BJ (cell line): Measurements from ENCODE around the gene ZFYVE21. TPM values are rescaled to one million over a fixed set of nuclear protein-coding genes. Genes with fewer than 3 reads are reported as not detected.

Source experiments
- CTCF ChIA-PET: fragments of 350-600 bp; formaldehyde crosslinking; extraction: SDS; loops from one replicate; lab custom pipeline; 2021; ENCODE audit warnings: antibody characterized with exemption, inconsistent platforms; lab: Yijun Ruan, JAX
- POLR2A ChIA-PET: fragments of 300-600 bp; sonication (Branson Sonifier 250); formaldehyde crosslinking; extraction: SDS; loops from one replicate; lab custom pipeline; 2021; ENCODE audit warnings: antibody characterized with exemption; lab: Charles Lee
- DNase-seq: peaks from one replicate; pipeline ENCODE4 v3.0.0-alpha.2; 2011; ENCODE audit warnings: low read depth
- H3K27me3 ChIP-seq: 2 replicates; pipeline ENCODE4 v1.6.0; 2011; ENCODE audit warnings: low read length; ENCODE audit not compliant: control insufficient read depth, insufficient read depth
- H3K36me3 ChIP-seq: 2 replicates; pipeline ENCODE4 v1.5.1; 2011; ENCODE audit warnings: low read length; ENCODE audit not compliant: control insufficient read depth, insufficient read depth
- H3K4me3 ChIP-seq: 2 replicates; pipeline ENCODE4 v1.5.1; 2011; ENCODE audit warnings: low read depth, mild to moderate bottlenecking, control low read depth, low read length
- polyA plus RNA-seq: library from polyadenylated mRNA; depleted of rRNA; stranded (reverse); fragments of >200 nt; gene quantifications from 2 replicates; pipeline ENCODE4 v1.2.3, GENCODE V29; 2011
- TF ChIP-seq, protein P1 (sequence below): IDR thresholded peaks from 2 replicates; pipeline ENCODE4 v1.5.1; 2011; ENCODE audit warnings: low read depth, mild to moderate bottlenecking, control low read depth, inconsistent platforms, low read length, moderate library complexity; ENCODE audit not compliant: insufficient read depth

The ZFYVE21 gene
- polyA plus RNA-seq, 1 experiment: 84.0 TPM

DNA sequence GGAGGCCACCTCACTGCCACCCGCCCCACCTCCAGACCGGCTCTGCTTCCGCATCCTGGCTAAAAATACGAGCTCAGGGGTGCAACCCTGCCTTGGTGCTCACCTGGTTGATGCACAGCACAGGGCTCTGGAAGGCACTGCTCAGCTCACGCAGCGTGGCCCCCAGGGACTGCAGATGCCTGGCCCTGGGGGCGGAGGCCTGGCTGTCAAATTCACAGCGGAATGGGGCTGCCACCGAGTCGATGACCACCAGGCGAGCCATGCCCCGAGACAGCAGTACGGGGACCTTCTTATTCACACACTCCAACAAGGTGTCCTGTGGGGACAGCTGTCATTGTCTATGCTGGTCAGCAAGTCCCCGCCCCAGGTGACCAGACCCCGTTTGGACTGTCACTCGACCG, 16.3 kb upstream of the ZFYVE21 start:
- POLR2A ChIA-PET: no interaction called here
- CTCF ChIA-PET: no interaction called here
- TF ChIP-seq, protein P1, sequence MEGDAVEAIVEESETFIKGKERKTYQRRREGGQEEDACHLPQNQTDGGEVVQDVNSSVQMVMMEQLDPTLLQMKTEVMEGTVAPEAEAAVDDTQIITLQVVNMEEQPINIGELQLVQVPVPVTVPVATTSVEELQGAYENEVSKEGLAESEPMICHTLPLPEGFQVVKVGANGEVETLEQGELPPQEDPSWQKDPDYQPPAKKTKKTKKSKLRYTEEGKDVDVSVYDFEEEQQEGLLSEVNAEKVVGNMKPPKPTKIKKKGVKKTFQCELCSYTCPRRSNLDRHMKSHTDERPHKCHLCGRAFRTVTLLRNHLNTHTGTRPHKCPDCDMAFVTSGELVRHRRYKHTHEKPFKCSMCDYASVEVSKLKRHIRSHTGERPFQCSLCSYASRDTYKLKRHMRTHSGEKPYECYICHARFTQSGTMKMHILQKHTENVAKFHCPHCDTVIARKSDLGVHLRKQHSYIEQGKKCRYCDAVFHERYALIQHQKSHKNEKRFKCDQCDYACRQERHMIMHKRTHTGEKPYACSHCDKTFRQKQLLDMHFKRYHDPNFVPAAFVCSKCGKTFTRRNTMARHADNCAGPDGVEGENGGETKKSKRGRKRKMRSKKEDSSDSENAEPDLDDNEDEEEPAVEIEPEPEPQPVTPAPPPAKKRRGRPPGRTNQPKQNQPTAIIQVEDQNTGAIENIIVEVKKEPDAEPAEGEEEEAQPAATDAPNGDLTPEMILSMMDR: no peak
- Histone ChIP-seq H3K4me3 (no peak overlapping the region), H3K27me3 (no peaks in the 10 kb centered on the region), H3K36me3 (peaks cover 53% of the 10 kb centered on the region)
- no peak for DNase-seq

DNA sequence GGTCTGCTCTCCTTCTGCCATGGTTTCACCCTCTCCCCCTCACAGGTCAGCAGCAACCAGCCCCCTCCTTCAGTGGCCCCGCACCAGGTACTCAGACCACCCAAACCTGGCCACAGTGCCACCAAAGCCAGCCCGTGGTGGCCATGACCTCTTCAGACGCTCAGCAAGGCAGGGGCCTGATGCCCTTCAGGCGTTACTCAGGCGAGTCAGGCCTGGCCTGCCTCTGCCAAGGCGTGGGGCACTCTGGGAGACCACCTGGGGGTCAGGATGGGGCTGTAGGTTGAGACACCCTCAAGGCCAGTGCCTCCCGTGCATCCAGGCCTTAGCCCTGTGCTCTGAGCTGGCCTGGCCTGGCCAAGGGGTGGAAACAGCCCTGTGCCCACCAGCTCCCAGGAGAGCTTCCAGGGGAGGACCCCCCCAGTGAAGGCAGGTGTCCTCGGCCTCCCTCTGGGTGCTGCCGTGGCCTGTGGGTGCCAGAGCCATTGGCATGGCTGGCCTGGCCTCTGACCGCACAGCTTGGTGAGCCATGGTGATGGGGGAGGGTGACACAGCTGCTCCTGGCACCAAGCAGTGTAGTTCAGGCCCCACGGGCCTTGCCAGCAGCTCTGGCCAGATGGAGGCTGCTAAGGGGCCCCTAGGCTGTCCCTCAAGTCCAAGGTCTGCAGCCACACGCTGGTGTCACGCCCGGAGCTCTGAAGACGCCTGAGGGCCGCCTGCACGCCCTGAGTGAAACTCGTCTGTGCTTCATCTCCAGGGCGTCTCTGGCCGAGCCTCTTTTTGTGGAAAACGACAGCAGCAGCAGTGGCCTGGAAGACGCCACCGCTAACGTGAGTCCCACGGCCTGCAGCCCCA, 15.5 kb upstream of the ZFYVE21 start:
- Histone ChIP-seq H3K36me3 (peaks cover 47% of the 10 kb centered on the region), H3K4me3 (no peak overlapping the region), H3K27me3 (no peaks in the 10 kb centered on the region)
- TF ChIP-seq, protein P1: no peak
- no peak for DNase-seq
- ChIA-PET CTCF (no interaction called here), POLR2A (no interaction called here)

DNA sequence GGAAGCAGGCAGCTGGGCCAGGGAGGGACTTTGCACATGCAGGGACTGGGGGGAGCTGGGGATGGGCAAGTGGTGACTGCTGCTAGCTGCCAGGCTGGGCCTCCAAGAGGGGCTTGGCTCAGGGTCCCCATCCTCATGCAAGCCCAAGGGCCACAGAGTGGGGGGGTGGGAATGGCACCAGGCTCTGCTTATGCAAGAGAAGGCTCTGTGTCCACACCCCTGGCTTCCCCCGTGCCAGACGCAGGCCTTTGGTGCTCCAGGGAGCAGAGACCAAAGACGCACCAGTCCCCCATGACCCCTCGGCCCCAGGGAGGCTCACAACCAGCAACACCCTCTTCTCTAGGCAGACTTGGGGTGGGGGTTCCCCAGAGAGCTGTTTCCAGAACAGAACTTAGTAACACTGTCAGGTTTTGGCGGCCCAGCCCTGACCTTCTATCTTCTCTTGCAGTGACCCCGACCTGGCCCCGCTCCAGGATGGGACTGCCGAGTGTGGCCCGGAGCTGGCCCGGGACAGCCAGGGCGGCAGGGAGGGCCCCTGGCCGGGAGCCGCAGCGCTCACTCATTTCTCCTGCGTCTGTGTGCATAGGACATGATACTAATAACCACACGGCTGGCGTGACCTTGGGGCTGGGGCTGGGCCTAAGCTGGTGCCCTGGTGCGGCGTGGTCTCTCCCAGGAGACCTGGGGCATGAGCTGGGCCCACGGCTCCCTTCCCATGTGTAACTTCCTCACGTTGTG, 14.7 kb upstream of the ZFYVE21 start:
- POLR2A ChIA-PET: no interaction called here
- Histone ChIP-seq H3K27me3 (no peaks in the 10 kb centered on the region), H3K36me3 (peaks cover 48% of the 10 kb centered on the region), H3K4me3 (no peak overlapping the region)
- TF ChIP-seq, protein P1: no peak
- CTCF ChIA-PET: no interaction called here
- no peak for DNase-seq

DNA sequence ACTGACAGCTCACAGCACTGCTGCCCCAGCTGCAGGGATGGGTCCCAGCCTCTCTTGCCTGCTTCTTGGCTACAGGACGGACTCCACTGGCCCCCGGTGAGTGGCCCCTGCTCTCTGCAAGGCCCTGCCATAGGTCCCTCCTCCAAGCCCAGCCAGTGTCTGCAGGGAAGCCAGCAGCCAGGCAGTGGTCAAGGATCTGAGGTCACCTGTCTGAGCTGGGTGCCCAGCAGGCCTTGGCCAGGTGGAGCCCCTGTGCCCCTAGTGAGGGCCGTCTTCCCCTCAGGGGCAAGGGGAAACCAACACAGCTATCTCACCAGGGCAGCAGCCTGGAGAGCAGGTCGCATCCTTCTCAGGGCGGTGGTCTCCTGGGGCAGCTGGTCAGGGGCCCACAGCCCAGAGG, 13.5 kb upstream of the ZFYVE21 start:
- no peaks in the 10 kb centered on the region for H3K27me3 ChIP-seq
- POLR2A ChIA-PET: no interaction called here
- H3K36me3 ChIP-seq: peaks cover 50% of the 10 kb centered on the region
- CTCF ChIA-PET: interaction anchor here (1.0 kb wide), 1 partner anchor 25 kb away, joined by 3 read pairs; no protein-coding TSS in a partner anchor
- TF ChIP-seq, protein P1: no peak
- no peak overlapping the region for H3K4me3 ChIP-seq
- no peak for DNase-seq
